CD4-positive, alpha-beta memory T cell (primary cell): ENCODE data around the gene SEMA3F. TPM values are rescaled to one million over a fixed set of nuclear protein-coding genes. Genes with fewer than 3 reads are reported as not detected.

Experiments
- CTCF ChIA-PET: fragments of 350-600 bp; sonication (Branson Sonifier 250); formaldehyde crosslinking; loops from one replicate; lab custom pipeline; 2021; ENCODE audit warnings: inconsistent platforms; ENCODE audit not compliant: partially characterized antibody; lab: Charles Lee
- POLR2A ChIA-PET: fragments of 350-600 bp; sonication (Branson Sonifier 250); formaldehyde crosslinking; loops from one replicate; lab custom pipeline; 2021; ENCODE audit not compliant: partially characterized antibody; lab: Charles Lee
- DNase-seq, 5 donors: peaks; one replicate each; pipeline versions ENCODE4 v3.0.0 to v3.0.0-alpha.2; 2020 to 2022; ENCODE audit warnings: mixed read lengths in 1 of 5
- H3K27ac ChIP-seq: one replicate; pipeline ENCODE4 v1.7.0; 2013; ENCODE audit warnings: low read depth, low read length
- H3K27me3 ChIP-seq: 2 replicates; pipeline ENCODE4 v1.7.0; 2013; ENCODE audit warnings: mild to moderate bottlenecking, low read length, moderate library complexity; ENCODE audit not compliant: insufficient read depth
- H3K36me3 ChIP-seq: 2 replicates; pipeline ENCODE4 v1.7.0; 2013; ENCODE audit warnings: mild to moderate bottlenecking, low read length, moderate library complexity; ENCODE audit not compliant: insufficient read depth
- H3K4me1 ChIP-seq: 2 replicates; pipeline ENCODE4 v1.7.0; 2013; ENCODE audit warnings: mild to moderate bottlenecking, low read length, moderate library complexity; ENCODE audit not compliant: insufficient read depth
- H3K4me3 ChIP-seq, 2 donors: one replicate each; pipeline ENCODE4 v1.7.0; 2013; ENCODE audit warnings: low read length in 2 of 2, mild to moderate bottlenecking in 1 of 2
- H3K9me3 ChIP-seq, 2 donors: one replicate each; pipeline ENCODE4 v1.7.0; 2013; ENCODE audit warnings: low read length in 2 of 2, control low read depth in 1 of 2; ENCODE audit not compliant: control insufficient read depth in 1 of 2
- H3K27ac Mint-ChIP-seq, 7 donors: one replicate each; pipeline ENCODE4 v1.8.0; 2020 to 2021; ENCODE audit warnings: mixed read lengths in 7 of 7, mild to moderate bottlenecking in 6 of 7, inconsistent platforms in 3 of 7, moderate library complexity in 3 of 7
- H3K27me3 Mint-ChIP-seq, 2 donors: one replicate each; pipeline ENCODE4 v1.8.0; 2020 to 2021; ENCODE audit warnings: mixed read lengths in 2 of 2
- H3K36me3 Mint-ChIP-seq, 2 donors: one replicate each; pipeline ENCODE4 v1.8.0; 2020 to 2021; ENCODE audit warnings: mixed read lengths in 2 of 2, inconsistent platforms in 1 of 2, mild to moderate bottlenecking in 1 of 2
- H3K4me1 Mint-ChIP-seq, 4 donors: one replicate each; pipeline ENCODE4 v1.8.0; 2020 to 2021; ENCODE audit warnings: mixed read lengths in 4 of 4, mild to moderate bottlenecking in 1 of 4
- H3K4me3 Mint-ChIP-seq, 8 donors: one replicate each; pipeline ENCODE4 v1.8.0; 2020 to 2021; ENCODE audit warnings: mixed read lengths in 8 of 8, mild to moderate bottlenecking in 7 of 8, moderate library complexity in 6 of 8, inconsistent platforms in 3 of 8
- H3K9me3 Mint-ChIP-seq, 8 donors: one replicate each; pipeline ENCODE4 v1.8.0; 2020 to 2021; ENCODE audit warnings: mixed read lengths in 8 of 8, mild to moderate bottlenecking in 5 of 8, inconsistent platforms in 3 of 8, moderate library complexity in 1 of 8
- intact Hi-C: fragments of 100-400 bp; cut with micrococcal nuclease; formaldehyde crosslinking; loops from one replicate; pipeline ENCODE4 v1.15.1; 2023
- polyA plus RNA-seq, 2 donors: library from polyadenylated mRNA; unstranded; fragments of 300-500 nt; fragmentation: Illumina TruSeq; gene quantifications; one replicate each; pipeline ENCODE4 v1.2.3, GENCODE V29; 2021
- total RNA-seq, 2 experiments: library from RNA; stranded (reverse); gene quantifications; one replicate each; pipeline ENCODE4 v1.2.3, GENCODE V29; 2021

Gene SEMA3F
- total and polyA plus RNA-seq, 4 experiments from 2014 or later, result not detected

- no peak overlapping the region for H3K27ac ChIP-seq
- H3K9me3 Mint-ChIP-seq, result no peaks in the 10 kb centered on the region
- peaks cover 16% of the 10 kb centered on the region for H3K4me1 ChIP-seq
- CTCF ChIA-PET, result interaction anchor here (1.3 kb wide), 1 partner anchor 39 kb away, joined by 6 read pairs; no protein-coding TSS in a partner anchor
- intact Hi-C loops, result loop anchor here (2.0 kb wide), 1 partner anchor 35 kb away; no protein-coding TSS in a partner anchor
- POLR2A ChIA-PET, result no interaction called here
- peaks cover 19 to 22% of the 10 kb centered on the region in 2 donors for H3K27me3 Mint-ChIP-seq
- no peaks in the 10 kb centered on the region for H3K36me3 Mint-ChIP-seq
- H3K27me3 ChIP-seq, result peaks cover 14% of the 10 kb centered on the region
- peak overlapping the region; percentile 74 to 85 (median 80) for H3K4me3 Mint-ChIP-seq
- peak overlapping the region in 2 of 7 donors; percentile 73 for H3K27ac Mint-ChIP-seq
- H3K4me3 ChIP-seq, result no peak overlapping the region
- no peaks in the 10 kb centered on the region for H3K9me3 ChIP-seq
- H3K36me3 ChIP-seq, result no peaks in the 10 kb centered on the region
- H3K4me1 Mint-ChIP-seq, result peaks cover 6 to 18% (median 10%) of the 10 kb centered on the region in 4 donors
- DNase-seq, result peak in 1 of 5 donors; percentile 23
Measured at GRCh38 chr3:50155891-50156290, 767 bp downstream of the SEMA3F start.

- Histone ChIP-seq H3K27me3 (peaks cover 14% of the 10 kb centered on the region), H3K9me3 (no peaks in the 10 kb centered on the region), H3K27ac (no peak overlapping the region), H3K4me3 (no peak overlapping the region), H3K4me1 (peaks cover 16% of the 10 kb centered on the region), H3K36me3 (no peaks in the 10 kb centered on the region)
- POLR2A ChIA-PET, result no interaction called here
- Mint-ChIP-seq H3K4me1 (peaks cover 6 to 18% (median 10%) of the 10 kb centered on the region in 4 donors), H3K27ac (peak overlapping the region in 1 of 7 donors; percentile 73), H3K36me3 (no peaks in the 10 kb centered on the region), H3K27me3 (peaks cover 19 to 22% of the 10 kb centered on the region in 2 donors), H3K9me3 (no peaks in the 10 kb centered on the region), H3K4me3 (peak overlapping the region in 2 of 8 donors; percentile 44 to 85)
- intact Hi-C loops, result no loop called here
- peak in 1 of 5 donors; percentile 35 for DNase-seq
- CTCF ChIA-PET, result interaction anchor here (0.7 to 1.3 kb wide), 2 partner anchors 38 to 90 kb away, joined by 3 to 6 read pairs; no protein-coding TSS in a partner anchor
Measured at GRCh38 chr3:50156549-50157493, 1.7 kb downstream of the SEMA3F start.

GRCh38 chr3:50157827-50158529 is 2.9 kb downstream of the SEMA3F start:
- H3K27ac ChIP-seq, result no peak overlapping the region
- no peaks in the 10 kb centered on the region for H3K9me3 Mint-ChIP-seq
- peaks cover 6 to 18% (median 10%) of the 10 kb centered on the region in 4 donors for H3K4me1 Mint-ChIP-seq
- intact Hi-C loops, result no loop called here
- H3K4me1 ChIP-seq, result peaks cover 16% of the 10 kb centered on the region
- CTCF ChIA-PET, result no interaction called here
- no peak overlapping the region for H3K4me3 ChIP-seq
- POLR2A ChIA-PET, result no interaction called here
- peak overlapping the region in 2 of 8 donors; percentile 14 to 73 for H3K4me3 Mint-ChIP-seq
- no peaks in the 10 kb centered on the region for H3K9me3 ChIP-seq
- peaks cover 19 to 22% of the 10 kb centered on the region in 2 donors for H3K27me3 Mint-ChIP-seq
- peaks cover 14% of the 10 kb centered on the region for H3K27me3 ChIP-seq
- peak overlapping the region in 1 of 7 donors; percentile 20 for H3K27ac Mint-ChIP-seq
- H3K36me3 ChIP-seq, result no peaks in the 10 kb centered on the region
- H3K36me3 Mint-ChIP-seq, result no peaks in the 10 kb centered on the region
- DNase-seq, result peak in 1 of 5 donors; percentile 30

- H3K27me3 Mint-ChIP-seq, result peaks cover 15 to 17% of the 10 kb centered on the region in 2 donors
- H3K4me3 Mint-ChIP-seq, result no peak overlapping the region
- Histone ChIP-seq H3K27me3 (peaks cover 13% of the 10 kb centered on the region), H3K4me1 (peaks cover 16% of the 10 kb centered on the region), H3K36me3 (no peaks in the 10 kb centered on the region), H3K4me3 (no peak overlapping the region), H3K9me3 (no peaks in the 10 kb centered on the region), H3K27ac (no peak overlapping the region)
- DNase-seq, result peak in 1 of 5 donors; percentile 5
- H3K36me3 Mint-ChIP-seq, result no peaks in the 10 kb centered on the region
- CTCF ChIA-PET, result no interaction called here
- no peaks in the 10 kb centered on the region for H3K9me3 Mint-ChIP-seq
- intact Hi-C loops, result no loop called here
- H3K4me1 Mint-ChIP-seq, result peaks cover 6 to 14% (median 10%) of the 10 kb centered on the region in 4 donors
- POLR2A ChIA-PET, result no interaction called here
- H3K27ac Mint-ChIP-seq, result peak overlapping the region in 2 of 7 donors; percentile 20 to 72
Measured at GRCh38 chr3:50158530-50159146, 3.5 kb downstream of the SEMA3F start.

- ChIA-PET CTCF (no interaction called here), POLR2A (no interaction called here)
- DNase-seq, result peak in 1 of 5 donors; percentile 19
- Histone ChIP-seq H3K9me3 (no peaks in the 10 kb centered on the region), H3K4me1 (peaks cover 9% of the 10 kb centered on the region), H3K27me3 (peaks cover 7% of the 10 kb centered on the region), H3K27ac (no peak overlapping the region), H3K4me3 (no peak overlapping the region), H3K36me3 (no peaks in the 10 kb centered on the region)
- Mint-ChIP-seq H3K9me3 (no peaks in the 10 kb centered on the region), H3K4me1 (peaks cover 3 to 9% (median 5%) of the 10 kb centered on the region in 4 donors), H3K27ac (no peak overlapping the region), H3K4me3 (no peak overlapping the region), H3K36me3 (no peaks in the 10 kb centered on the region), H3K27me3 (peaks cover 10 to 17% of the 10 kb centered on the region in 2 donors)
- intact Hi-C loops, result no loop called here
Measured at GRCh38 chr3:50160561-50160983, 5.4 kb downstream of the SEMA3F start.

- Mint-ChIP-seq H3K27ac (no peak overlapping the region), H3K9me3 (no peaks in the 10 kb centered on the region), H3K36me3 (no peaks in the 10 kb centered on the region), H3K4me3 (no peak overlapping the region), H3K4me1 (peaks cover 0 to 4% (median 0%) of the 10 kb centered on the region in 4 donors), H3K27me3 (peaks cover 2 to 10% of the 10 kb centered on the region in 2 donors)
- Histone ChIP-seq H3K9me3 (no peaks in the 10 kb centered on the region), H3K27me3 (no peaks in the 10 kb centered on the region), H3K4me1 (peaks cover 1% of the 10 kb centered on the region), H3K4me3 (no peak overlapping the region), H3K36me3 (no peaks in the 10 kb centered on the region), H3K27ac (no peak overlapping the region)
- intact Hi-C loops, result no loop called here
- ChIA-PET CTCF (no interaction called here), POLR2A (no interaction called here)
- no peak for DNase-seq
Measured at GRCh38 chr3:50161320-50161719, 6.2 kb downstream of the SEMA3F start.
